Measurements from ENCODE around the gene BTBD9.

- TF ChIP-seq EZH2 (IDR thresholded peaks at IDR 0.05; ENCODE audit: low read depth): no peak
- TF ChIP-seq, protein P1, sequence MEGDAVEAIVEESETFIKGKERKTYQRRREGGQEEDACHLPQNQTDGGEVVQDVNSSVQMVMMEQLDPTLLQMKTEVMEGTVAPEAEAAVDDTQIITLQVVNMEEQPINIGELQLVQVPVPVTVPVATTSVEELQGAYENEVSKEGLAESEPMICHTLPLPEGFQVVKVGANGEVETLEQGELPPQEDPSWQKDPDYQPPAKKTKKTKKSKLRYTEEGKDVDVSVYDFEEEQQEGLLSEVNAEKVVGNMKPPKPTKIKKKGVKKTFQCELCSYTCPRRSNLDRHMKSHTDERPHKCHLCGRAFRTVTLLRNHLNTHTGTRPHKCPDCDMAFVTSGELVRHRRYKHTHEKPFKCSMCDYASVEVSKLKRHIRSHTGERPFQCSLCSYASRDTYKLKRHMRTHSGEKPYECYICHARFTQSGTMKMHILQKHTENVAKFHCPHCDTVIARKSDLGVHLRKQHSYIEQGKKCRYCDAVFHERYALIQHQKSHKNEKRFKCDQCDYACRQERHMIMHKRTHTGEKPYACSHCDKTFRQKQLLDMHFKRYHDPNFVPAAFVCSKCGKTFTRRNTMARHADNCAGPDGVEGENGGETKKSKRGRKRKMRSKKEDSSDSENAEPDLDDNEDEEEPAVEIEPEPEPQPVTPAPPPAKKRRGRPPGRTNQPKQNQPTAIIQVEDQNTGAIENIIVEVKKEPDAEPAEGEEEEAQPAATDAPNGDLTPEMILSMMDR (conservative IDR thresholded peaks at IDR 0.05): no peak
These were observed 48.9 kb upstream of the BTBD9 start for GRCh38 chr6:38688579-38689087.

All from PC-9 (cell line).